ENCODE data around the gene ITGB1.

DNA sequence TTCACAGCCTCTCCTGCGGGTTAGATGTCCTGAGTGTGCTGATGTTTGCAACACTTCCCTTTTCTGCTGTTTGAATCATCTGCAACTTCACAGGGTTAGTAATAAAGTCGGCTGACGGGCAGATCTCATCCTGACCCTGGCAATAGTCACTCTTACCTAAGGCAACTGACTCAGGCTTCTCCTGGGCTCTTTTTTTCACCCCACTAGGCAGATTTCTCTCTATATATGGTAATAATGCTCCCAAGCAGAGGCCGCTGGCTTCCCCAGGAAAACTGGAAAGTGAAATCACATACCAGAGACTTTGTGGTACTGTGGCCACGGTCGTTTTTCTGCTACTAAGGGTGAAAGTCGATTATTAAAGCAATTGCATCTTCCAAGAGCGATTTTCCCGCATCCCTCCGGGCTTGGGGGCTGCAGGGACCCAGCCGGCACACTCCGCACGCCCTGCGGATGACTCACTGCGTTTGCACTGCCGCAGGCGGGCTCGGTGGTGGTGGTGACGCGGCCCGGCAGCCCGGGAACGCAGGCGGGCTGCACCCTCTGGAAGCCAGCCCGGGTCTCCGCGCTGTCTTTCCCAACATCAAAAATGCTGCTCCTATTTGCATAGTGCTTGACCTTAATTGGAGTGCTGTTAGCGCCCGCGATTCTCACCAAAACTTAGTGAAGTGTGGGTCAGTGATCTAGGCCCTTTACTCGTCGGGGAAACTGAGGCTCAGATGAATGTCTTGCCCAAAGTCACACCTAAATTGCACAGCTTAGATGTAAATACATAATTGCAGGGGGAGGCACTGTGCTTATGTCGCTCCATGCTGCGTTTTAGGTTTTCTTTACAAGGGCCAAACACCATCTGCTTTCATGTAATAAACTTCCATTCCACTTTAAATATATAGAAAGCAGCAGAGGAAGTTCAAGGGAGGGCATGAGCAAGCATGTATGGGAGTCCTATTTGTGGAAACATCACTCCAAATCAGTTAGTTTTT lies 47.6 kb upstream of the ITGB1 start:
- no peak for TF ChIP-seq EZH2 (IDR thresholded peaks at IDR 0.05; ENCODE audit: low read depth, unreplicated experiment)
- TF ChIP-seq, protein P1, sequence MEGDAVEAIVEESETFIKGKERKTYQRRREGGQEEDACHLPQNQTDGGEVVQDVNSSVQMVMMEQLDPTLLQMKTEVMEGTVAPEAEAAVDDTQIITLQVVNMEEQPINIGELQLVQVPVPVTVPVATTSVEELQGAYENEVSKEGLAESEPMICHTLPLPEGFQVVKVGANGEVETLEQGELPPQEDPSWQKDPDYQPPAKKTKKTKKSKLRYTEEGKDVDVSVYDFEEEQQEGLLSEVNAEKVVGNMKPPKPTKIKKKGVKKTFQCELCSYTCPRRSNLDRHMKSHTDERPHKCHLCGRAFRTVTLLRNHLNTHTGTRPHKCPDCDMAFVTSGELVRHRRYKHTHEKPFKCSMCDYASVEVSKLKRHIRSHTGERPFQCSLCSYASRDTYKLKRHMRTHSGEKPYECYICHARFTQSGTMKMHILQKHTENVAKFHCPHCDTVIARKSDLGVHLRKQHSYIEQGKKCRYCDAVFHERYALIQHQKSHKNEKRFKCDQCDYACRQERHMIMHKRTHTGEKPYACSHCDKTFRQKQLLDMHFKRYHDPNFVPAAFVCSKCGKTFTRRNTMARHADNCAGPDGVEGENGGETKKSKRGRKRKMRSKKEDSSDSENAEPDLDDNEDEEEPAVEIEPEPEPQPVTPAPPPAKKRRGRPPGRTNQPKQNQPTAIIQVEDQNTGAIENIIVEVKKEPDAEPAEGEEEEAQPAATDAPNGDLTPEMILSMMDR (conservative IDR thresholded peaks at IDR 0.05; ENCODE audit: low read depth in 2 of 2) = no peak
- no peak for TF ChIP-seq NANOG (IDR thresholded peaks at IDR 0.05; ENCODE audit: borderline replicate concordance)
- TF ChIP-seq EZH2phosphoT487 (IDR thresholded peaks at IDR 0.05; ENCODE audit: unreplicated experiment) = no peak
